Ishikawa (cell line): ENCODE results near the gene CDC25C.

Experiments used
- CEBPB ChIP-seq: IDR thresholded peaks from 2 replicates; pipeline ENCODE4 v1.6.1; 2012
- CREB1 ChIP-seq: IDR thresholded peaks from 2 replicates; pipeline ENCODE4 v1.6.1; 2012; ENCODE audit warnings: low read depth
- EGR1 ChIP-seq: IDR thresholded peaks from 2 replicates; pipeline ENCODE4 v1.6.1; 2012
- EP300 ChIP-seq: IDR thresholded peaks from 2 replicates; pipeline ENCODE4 v1.6.1; 2012; ENCODE audit warnings: borderline replicate concordance
- FOXM1 ChIP-seq: IDR thresholded peaks from 2 replicates; pipeline ENCODE4 v1.6.1; 2012; ENCODE audit warnings: low read depth, borderline replicate concordance
- RAD21 ChIP-seq: IDR thresholded peaks from 2 replicates; pipeline ENCODE4 v1.6.1; 2012; ENCODE audit warnings: low read depth
- TAF1 ChIP-seq: IDR thresholded peaks from 2 replicates; pipeline ENCODE4 v1.6.1; 2012; ENCODE audit warnings: low read depth, mild to moderate bottlenecking
- TCF12 ChIP-seq: IDR thresholded peaks from 2 replicates; pipeline ENCODE4 v1.6.1; 2012; ENCODE audit warnings: low read depth
- TEAD4 ChIP-seq: IDR thresholded peaks from 2 replicates; pipeline ENCODE4 v1.6.1; 2012
- YY1 ChIP-seq: IDR thresholded peaks from 2 replicates; pipeline ENCODE4 v1.6.1; 2012; ENCODE audit warnings: low read depth
- ZBTB7A ChIP-seq: IDR thresholded peaks from 2 replicates; pipeline ENCODE4 v1.6.1; 2012; ENCODE audit warnings: low read depth
- TF ChIP-seq, protein P1 (sequence below): IDR thresholded peaks from 2 replicates; pipeline ENCODE4 v1.6.1; 2012; ENCODE audit warnings: low read depth, mild to moderate bottlenecking
- TF ChIP-seq, protein P2 (sequence below): IDR thresholded peaks from 2 replicates; pipeline ENCODE4 v1.6.1; 2012
- TF ChIP-seq, protein P3 (sequence below): IDR thresholded peaks from 2 replicates; pipeline ENCODE4 v1.6.1; 2012

CDC25C gene

DNA sequence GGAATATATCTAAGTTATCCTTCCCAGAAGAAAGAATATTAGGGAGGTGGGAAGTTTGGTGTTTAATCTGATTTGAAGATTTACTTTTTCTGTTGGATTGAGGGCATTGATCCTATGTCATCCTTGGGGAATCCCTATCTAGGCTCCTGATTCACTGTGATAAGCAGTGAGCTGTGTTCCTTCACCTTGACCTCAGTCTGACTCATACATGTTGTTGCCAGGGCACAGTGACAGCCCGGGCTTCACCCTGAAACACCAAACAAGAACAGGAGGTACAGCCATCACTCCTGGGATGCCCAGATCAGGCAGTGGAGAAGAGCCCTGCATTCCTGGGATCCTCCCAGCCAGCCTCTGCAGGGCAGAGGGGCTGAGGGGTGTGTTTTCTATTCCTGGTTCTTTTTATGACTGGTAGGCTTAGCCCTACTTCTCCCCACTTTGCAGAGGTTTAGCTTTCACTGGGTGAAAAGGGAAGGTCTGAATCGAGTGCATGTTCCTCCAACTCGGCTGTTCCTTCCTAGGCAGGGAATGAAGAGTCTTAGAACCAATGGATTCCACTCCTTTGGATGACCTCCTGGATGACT lies 3.4 kb upstream of the CDC25C start:
- no peak for TF ChIP-seq FOXM1
- TF ChIP-seq RAD21: no peak
- no peak for TF ChIP-seq EGR1

DNA sequence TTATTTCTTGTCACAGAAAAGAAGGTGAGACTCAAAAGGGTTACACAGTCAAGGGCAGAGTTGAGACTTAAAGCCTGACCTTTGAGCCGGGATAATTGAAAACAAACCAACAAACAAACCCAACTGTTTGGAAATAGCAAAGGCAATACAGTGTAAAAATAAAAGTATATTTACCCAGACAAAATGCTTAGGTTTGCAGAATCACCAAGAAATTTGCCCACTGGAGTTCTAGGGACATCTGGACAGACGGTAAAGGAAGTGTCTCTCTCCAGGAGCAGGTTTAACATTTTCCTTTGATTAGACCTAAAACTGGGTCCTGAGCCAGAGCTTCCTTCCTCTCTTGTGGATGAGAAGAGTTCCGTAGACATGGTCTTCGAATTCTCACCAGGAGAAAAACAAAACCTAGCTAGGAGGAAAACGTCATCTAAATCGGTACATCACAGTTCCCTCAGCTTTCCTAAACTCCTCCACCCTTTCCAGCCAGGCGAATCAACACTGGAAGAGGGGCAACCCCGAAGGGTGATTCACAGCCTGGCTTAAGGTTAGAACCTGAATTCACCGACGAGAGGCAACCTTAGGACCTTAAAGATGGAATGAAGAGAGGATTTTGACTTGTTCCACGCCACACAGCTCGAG lies 673 bp downstream of the CDC25C start:
- no peak for TF ChIP-seq EP300
- no peak for TF ChIP-seq FOXM1
- no peak for TF ChIP-seq CREB1
- no peak for TF ChIP-seq EGR1
- TF ChIP-seq RAD21: no peak
- TF ChIP-seq, protein P1, sequence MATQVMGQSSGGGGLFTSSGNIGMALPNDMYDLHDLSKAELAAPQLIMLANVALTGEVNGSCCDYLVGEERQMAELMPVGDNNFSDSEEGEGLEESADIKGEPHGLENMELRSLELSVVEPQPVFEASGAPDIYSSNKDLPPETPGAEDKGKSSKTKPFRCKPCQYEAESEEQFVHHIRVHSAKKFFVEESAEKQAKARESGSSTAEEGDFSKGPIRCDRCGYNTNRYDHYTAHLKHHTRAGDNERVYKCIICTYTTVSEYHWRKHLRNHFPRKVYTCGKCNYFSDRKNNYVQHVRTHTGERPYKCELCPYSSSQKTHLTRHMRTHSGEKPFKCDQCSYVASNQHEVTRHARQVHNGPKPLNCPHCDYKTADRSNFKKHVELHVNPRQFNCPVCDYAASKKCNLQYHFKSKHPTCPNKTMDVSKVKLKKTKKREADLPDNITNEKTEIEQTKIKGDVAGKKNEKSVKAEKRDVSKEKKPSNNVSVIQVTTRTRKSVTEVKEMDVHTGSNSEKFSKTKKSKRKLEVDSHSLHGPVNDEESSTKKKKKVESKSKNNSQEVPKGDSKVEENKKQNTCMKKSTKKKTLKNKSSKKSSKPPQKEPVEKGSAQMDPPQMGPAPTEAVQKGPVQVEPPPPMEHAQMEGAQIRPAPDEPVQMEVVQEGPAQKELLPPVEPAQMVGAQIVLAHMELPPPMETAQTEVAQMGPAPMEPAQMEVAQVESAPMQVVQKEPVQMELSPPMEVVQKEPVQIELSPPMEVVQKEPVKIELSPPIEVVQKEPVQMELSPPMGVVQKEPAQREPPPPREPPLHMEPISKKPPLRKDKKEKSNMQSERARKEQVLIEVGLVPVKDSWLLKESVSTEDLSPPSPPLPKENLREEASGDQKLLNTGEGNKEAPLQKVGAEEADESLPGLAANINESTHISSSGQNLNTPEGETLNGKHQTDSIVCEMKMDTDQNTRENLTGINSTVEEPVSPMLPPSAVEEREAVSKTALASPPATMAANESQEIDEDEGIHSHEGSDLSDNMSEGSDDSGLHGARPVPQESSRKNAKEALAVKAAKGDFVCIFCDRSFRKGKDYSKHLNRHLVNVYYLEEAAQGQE: no peak
- TF ChIP-seq ZBTB7A: no peak
- TF ChIP-seq, protein P2, sequence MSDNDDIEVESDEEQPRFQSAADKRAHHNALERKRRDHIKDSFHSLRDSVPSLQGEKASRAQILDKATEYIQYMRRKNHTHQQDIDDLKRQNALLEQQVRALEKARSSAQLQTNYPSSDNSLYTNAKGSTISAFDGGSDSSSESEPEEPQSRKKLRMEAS: no peak
- TF ChIP-seq, protein P3, sequence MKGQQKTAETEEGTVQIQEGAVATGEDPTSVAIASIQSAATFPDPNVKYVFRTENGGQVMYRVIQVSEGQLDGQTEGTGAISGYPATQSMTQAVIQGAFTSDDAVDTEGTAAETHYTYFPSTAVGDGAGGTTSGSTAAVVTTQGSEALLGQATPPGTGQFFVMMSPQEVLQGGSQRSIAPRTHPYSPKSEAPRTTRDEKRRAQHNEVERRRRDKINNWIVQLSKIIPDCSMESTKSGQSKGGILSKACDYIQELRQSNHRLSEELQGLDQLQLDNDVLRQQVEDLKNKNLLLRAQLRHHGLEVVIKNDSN: no peak
- no peak for TF ChIP-seq CEBPB
- TF ChIP-seq TCF12: no peak
- no peak for TF ChIP-seq TEAD4

DNA sequence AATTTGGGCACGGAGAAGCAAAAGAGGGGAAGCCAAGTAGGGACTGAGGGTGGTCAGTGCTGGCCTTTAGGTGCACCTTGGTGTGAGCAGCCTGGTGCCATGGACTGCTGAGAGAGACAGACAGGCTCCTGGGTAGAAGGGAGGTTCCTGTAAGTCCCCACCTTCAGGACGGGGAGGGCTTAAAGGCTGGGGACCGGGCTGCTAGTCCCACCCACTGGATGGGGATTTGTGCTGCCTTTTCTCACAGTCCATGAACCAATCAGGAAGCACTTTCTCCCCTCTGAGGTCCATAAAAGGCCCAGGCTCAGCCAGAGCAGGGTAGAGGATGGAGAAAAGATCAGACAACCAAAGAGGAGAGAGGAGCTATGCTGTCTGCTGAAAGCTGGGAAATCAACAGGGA lies 15.2 kb downstream of the CDC25C start:
- TF ChIP-seq EGR1 (no peak), TCF12 (no peak), FOXM1 (no peak), CEBPB (no peak), TAF1 (no peak), EP300 (no peak), RAD21 (no peak)
- TF ChIP-seq, protein P3: no peak
- TF ChIP-seq, protein P2: no peak
- TF ChIP-seq, protein P1: no peak

DNA sequence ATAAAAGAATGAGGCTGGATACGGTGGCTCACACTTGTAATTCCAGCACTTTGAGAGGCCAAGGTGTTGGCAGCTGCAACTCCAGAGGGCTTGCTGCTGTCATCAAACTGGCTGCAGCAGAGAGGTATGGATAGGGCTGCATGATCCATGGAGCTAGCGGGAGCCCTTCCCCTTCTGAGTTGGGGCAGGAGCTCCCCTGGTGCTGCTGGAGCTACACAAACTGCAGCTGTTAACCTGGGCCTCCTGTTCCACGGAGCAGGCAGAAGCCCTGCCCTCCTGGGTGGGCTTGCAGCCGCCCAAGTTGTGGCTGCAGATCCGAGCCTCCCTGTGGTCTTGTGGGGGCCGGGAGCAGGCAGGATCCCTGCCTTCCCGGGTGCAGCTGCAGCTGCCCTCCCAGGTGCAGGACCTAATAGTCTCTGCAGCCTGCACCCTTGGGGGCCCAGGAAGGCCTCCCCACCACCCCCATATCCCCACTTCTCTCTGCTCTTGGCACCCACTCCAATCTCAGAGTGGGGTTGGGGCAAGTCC lies 15.8 kb downstream of the CDC25C start:
- TF ChIP-seq, protein P3: no peak
- TF ChIP-seq RAD21 (no peak), TAF1 (no peak), YY1 (no peak)
- TF ChIP-seq, protein P2: no peak
- TF ChIP-seq, protein P1: no peak
